Measurements from ENCODE around the gene KIF6.

The KIF6 gene

DNA sequence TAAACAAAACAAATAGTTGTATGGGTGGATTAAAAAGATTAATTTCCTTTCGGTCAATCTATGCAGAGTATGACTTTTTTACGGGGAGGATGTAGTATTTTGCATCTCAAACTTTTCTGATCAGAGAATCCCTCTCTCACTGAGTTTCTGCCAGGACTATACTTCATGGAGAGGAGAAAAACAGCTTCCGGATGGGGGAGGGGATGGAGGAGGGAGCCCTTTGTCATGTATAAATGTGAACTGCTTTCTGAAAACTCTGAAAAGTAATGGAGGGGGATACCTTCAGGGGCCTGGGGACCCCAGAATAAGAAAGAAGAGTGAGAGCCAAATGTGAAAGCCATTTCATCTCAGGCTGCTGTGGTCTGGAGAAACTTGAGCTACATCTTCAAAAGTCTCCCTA, 229.6 kb downstream of the KIF6 start:
- Histone ChIP-seq H3K4me2 (ENCODE audit: low read depth, low read length, poor library complexity, severe bottlenecking) (no peak overlapping the region), H2AFZ (ENCODE audit: low read length) (no peak overlapping the region), H3K79me2 (ENCODE audit: insufficient read depth, low read length) (no peaks in the 10 kb centered on the region), H3K4me3 (ENCODE audit: low read length, poor library complexity, severe bottlenecking) (no peak overlapping the region), H3K27me3 (ENCODE audit: insufficient read depth, low read length, poor library complexity, severe bottlenecking) (no peaks in the 10 kb centered on the region), H4K20me1 (ENCODE audit: insufficient read depth, low read length, poor library complexity, severe bottlenecking) (no peaks in the 10 kb centered on the region), H3K9me3 (ENCODE audit: insufficient read depth, low read depth, low read length) (no peaks in the 10 kb centered on the region), H3K36me3 (ENCODE audit: insufficient read depth, low read length) (no peaks in the 10 kb centered on the region), H3K9me2 (replicated peaks; ENCODE audit: low read depth, low read length) (no peaks in the 10 kb centered on the region), H3F3A (ENCODE audit: low read depth) (no peaks in the 10 kb centered on the region), H3K9ac (ENCODE audit: low read depth, low read length, poor library complexity, severe bottlenecking) (no peak overlapping the region), H3K4me1 (ENCODE audit: insufficient read depth, low read length, poor library complexity, severe bottlenecking) (no peaks in the 10 kb centered on the region)
- no peak for TF ChIP-seq CTCF (conservative IDR thresholded peaks at IDR 0.05; ENCODE audit: low read length)
- TF ChIP-seq EZH2phosphoT487 (IDR thresholded peaks at IDR 0.05; ENCODE audit: borderline replicate concordance) = no peak

DNA sequence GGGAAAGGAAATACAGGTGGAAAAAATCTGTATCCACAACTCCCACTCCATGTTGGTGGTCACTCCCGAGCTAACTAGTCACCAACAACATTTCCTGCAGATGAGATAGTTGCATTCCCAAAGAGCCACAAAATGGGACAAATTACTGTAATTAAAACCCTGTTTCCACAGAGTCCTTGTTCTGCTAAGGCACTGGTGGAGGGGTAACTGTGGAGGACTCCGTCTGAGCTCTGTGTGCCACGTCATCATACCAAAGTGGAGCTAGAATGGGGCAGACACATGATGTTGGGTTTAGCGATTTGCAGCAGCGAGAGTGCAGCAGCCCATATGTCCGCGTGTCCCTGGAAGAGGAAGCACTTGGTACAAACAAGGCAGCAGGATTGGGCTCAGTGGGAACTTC, 230.2 kb downstream of the KIF6 start:
- H4K20me1 ChIP-seq (ENCODE audit: insufficient read depth, low read length, poor library complexity, severe bottlenecking) = no peaks in the 10 kb centered on the region
- H3K9me2 ChIP-seq (replicated peaks; ENCODE audit: low read depth, low read length) = no peaks in the 10 kb centered on the region
- H3K9me3 ChIP-seq (ENCODE audit: insufficient read depth, low read depth, low read length) = no peaks in the 10 kb centered on the region
- no peaks in the 10 kb centered on the region for H3K27me3 ChIP-seq (ENCODE audit: insufficient read depth, low read length, poor library complexity, severe bottlenecking)
- H3K36me3 ChIP-seq (ENCODE audit: insufficient read depth, low read length) = no peaks in the 10 kb centered on the region
- no peaks in the 10 kb centered on the region for H3K79me2 ChIP-seq (ENCODE audit: insufficient read depth, low read length)
- no peaks in the 10 kb centered on the region for H3K4me1 ChIP-seq (ENCODE audit: insufficient read depth, low read length, poor library complexity, severe bottlenecking)
- TF ChIP-seq CTCF (conservative IDR thresholded peaks at IDR 0.05; ENCODE audit: low read length) (no peak), EZH2phosphoT487 (IDR thresholded peaks at IDR 0.05; ENCODE audit: borderline replicate concordance) (no peak)
- no peak overlapping the region for H3K9ac ChIP-seq (ENCODE audit: low read depth, low read length, poor library complexity, severe bottlenecking)
- no peak overlapping the region for H3K4me2 ChIP-seq (ENCODE audit: low read depth, low read length, poor library complexity, severe bottlenecking)
- no peaks in the 10 kb centered on the region for H3F3A ChIP-seq (ENCODE audit: low read depth)
- H2AFZ ChIP-seq (ENCODE audit: low read length) = no peak overlapping the region
- H3K4me3 ChIP-seq (ENCODE audit: low read length, poor library complexity, severe bottlenecking) = no peak overlapping the region

DNA sequence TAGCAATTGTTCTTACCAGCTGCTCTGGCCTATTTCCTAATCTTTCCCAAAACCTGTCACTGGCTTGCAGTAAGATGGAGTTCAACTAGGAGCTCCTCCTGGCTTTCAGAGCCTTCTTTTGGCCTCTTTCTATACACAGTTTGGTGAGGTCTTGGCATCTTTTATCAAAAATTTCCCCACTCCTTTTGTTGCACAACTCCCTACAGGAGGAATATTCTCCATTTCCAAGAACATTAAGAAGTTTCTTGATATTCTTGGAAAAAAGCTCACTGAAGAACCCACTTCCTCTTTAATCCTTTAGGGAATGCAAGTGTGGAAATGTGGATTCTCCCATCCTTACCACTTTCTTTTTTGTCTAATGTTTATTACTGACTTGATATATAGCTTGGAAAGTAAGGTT, 231.4 kb downstream of the KIF6 start:
- no peak for TF ChIP-seq EZH2phosphoT487 (IDR thresholded peaks at IDR 0.05; ENCODE audit: borderline replicate concordance)
- no peak for TF ChIP-seq CTCF (conservative IDR thresholded peaks at IDR 0.05; ENCODE audit: low read length)
- H3K4me3 ChIP-seq (ENCODE audit: low read length, poor library complexity, severe bottlenecking) = no peak overlapping the region
- H2AFZ ChIP-seq (ENCODE audit: low read length) = no peak overlapping the region
- H4K20me1 ChIP-seq (ENCODE audit: insufficient read depth, low read length, poor library complexity, severe bottlenecking) = no peaks in the 10 kb centered on the region
- H3K9me3 ChIP-seq (ENCODE audit: insufficient read depth, low read depth, low read length) = no peaks in the 10 kb centered on the region
- H3K4me2 ChIP-seq (ENCODE audit: low read depth, low read length, poor library complexity, severe bottlenecking) = no peak overlapping the region
- H3K79me2 ChIP-seq (ENCODE audit: insufficient read depth, low read length) = no peaks in the 10 kb centered on the region
- no peaks in the 10 kb centered on the region for H3K27me3 ChIP-seq (ENCODE audit: insufficient read depth, low read length, poor library complexity, severe bottlenecking)
- no peaks in the 10 kb centered on the region for H3K36me3 ChIP-seq (ENCODE audit: insufficient read depth, low read length)
- no peaks in the 10 kb centered on the region for H3K4me1 ChIP-seq (ENCODE audit: insufficient read depth, low read length, poor library complexity, severe bottlenecking)
- H3K9ac ChIP-seq (ENCODE audit: low read depth, low read length, poor library complexity, severe bottlenecking) = no peak overlapping the region
- no peaks in the 10 kb centered on the region for H3F3A ChIP-seq (ENCODE audit: low read depth)
- H3K9me2 ChIP-seq (replicated peaks; ENCODE audit: low read depth, low read length) = no peaks in the 10 kb centered on the region

Measured in Loucy (cell line).